Esophagus squamous epithelium (tissue), 4 donors: ENCODE data around the gene TAF9B.

Experiments used
- POLR2A ChIP-seq, 4 donors: fragments of 450-650 bp; IDR thresholded peaks; one replicate each; pipeline ENCODE4 v1.6.1; 2017; ENCODE audit warnings: antibody characterized with exemption in 4 of 4, mild to moderate bottlenecking in 4 of 4, moderate library complexity in 3 of 4
- TF ChIP-seq, protein P1 (sequence below), 6 experiments: fragments of 450-650 bp in 4 of 6; fragments of 200-600 bp in 2 of 6; sonication (generic) in 2 of 6; IDR thresholded peaks; one replicate each; pipeline ENCODE4 v1.5.1; 2016 to 2019; ENCODE audit warnings: antibody characterized with exemption in 6 of 6, mild to moderate bottlenecking in 4 of 6, moderate library complexity in 4 of 6

DNA sequence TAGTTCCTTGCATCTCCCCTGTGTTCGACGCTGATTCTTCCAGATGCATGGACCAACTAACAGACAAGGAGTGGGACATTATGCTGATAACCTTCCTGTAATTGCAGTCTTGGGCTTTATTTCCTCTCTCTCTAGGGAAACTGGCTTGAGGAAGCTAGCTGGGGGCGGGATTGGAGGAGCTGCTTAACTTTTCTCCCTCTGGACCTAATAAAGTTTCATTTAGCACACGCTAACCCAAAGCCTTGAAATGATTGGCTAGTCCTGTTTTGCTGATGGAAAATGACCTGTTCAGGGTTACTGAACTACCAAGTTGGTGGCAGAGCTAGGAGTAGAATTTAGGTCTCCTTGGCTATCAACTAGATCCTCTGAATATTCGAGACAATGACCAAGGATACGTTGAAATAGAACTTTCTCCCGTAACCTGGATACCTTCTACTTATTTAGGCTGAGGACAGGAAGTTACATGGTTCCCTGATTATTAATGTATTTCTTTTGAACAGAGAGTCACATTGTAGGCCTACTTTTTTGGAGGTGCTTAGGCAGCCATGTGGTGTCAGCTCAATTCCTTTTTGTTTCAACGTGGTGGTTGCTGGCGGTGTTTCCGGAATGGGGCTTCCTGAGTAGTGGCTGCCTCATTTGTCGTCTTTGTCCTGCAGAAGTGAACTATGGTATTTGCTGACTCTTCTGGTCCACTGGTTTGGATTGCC is 33.4 kb downstream of the TAF9B start:
- TF ChIP-seq, protein P1, sequence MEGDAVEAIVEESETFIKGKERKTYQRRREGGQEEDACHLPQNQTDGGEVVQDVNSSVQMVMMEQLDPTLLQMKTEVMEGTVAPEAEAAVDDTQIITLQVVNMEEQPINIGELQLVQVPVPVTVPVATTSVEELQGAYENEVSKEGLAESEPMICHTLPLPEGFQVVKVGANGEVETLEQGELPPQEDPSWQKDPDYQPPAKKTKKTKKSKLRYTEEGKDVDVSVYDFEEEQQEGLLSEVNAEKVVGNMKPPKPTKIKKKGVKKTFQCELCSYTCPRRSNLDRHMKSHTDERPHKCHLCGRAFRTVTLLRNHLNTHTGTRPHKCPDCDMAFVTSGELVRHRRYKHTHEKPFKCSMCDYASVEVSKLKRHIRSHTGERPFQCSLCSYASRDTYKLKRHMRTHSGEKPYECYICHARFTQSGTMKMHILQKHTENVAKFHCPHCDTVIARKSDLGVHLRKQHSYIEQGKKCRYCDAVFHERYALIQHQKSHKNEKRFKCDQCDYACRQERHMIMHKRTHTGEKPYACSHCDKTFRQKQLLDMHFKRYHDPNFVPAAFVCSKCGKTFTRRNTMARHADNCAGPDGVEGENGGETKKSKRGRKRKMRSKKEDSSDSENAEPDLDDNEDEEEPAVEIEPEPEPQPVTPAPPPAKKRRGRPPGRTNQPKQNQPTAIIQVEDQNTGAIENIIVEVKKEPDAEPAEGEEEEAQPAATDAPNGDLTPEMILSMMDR (IDR thresholded peaks at IDR 0.05): no peak
- TF ChIP-seq POLR2A (IDR thresholded peaks at IDR 0.05): no peak
